Fibroblast of villous mesenchyme (primary cell): ENCODE results near the gene KDM5C. TPM values are rescaled to one million over a fixed set of nuclear protein-coding genes. Genes with fewer than 3 reads are reported as not detected.
"Not testable (repeated sequence)": the region's sequence is repeated elsewhere in the genome, so short reads cannot be mapped to it uniquely, and the experiment has no call there.

Experiments
- DNase-seq: peaks from one replicate; pipeline ENCODE4 v3.0.0-alpha.2; 2010; ENCODE audit warnings: low read depth
- H3K4me3 ChIP-seq: 2 replicates; pipeline ENCODE4 v1.5.1; 2011; ENCODE audit warnings: low read depth, mild to moderate bottlenecking, low read length
- total RNA-seq: library from RNA; depleted of rRNA; stranded (reverse); fragments of >200 nt; gene quantifications from 2 replicates; pipeline ENCODE4 v1.2.3, GENCODE V29; 2012
- TF ChIP-seq, protein P1 (sequence below): IDR thresholded peaks from 2 replicates; pipeline ENCODE4 v1.5.1; 2012; ENCODE audit warnings: low read depth, mild to moderate bottlenecking, low read length; ENCODE audit not compliant: insufficient read depth

KDM5C gene
- total RNA-seq, 1 donor: 149 TPM

DNA sequence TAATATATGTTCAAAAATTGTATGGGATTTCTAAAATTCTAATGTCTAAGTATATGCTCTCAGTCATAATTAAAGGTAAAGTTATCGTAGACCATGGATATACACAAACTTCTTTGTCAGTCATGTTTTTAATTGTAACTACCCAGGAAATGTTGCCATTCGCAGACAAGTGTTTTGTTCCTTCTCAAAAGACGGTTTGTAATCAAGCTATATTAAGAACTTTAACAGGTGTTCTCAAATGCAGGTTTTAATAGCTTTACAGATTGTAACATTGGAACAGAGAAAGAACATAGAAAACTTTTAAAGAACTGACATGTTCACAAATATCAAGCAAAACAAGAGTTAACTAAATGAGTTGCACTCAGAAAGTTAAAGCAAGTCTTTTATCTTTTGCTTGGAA is 58.9 kb downstream of the KDM5C start:
- TF ChIP-seq, protein P1, sequence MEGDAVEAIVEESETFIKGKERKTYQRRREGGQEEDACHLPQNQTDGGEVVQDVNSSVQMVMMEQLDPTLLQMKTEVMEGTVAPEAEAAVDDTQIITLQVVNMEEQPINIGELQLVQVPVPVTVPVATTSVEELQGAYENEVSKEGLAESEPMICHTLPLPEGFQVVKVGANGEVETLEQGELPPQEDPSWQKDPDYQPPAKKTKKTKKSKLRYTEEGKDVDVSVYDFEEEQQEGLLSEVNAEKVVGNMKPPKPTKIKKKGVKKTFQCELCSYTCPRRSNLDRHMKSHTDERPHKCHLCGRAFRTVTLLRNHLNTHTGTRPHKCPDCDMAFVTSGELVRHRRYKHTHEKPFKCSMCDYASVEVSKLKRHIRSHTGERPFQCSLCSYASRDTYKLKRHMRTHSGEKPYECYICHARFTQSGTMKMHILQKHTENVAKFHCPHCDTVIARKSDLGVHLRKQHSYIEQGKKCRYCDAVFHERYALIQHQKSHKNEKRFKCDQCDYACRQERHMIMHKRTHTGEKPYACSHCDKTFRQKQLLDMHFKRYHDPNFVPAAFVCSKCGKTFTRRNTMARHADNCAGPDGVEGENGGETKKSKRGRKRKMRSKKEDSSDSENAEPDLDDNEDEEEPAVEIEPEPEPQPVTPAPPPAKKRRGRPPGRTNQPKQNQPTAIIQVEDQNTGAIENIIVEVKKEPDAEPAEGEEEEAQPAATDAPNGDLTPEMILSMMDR: no peak
- DNase-seq: no peak
- no peak overlapping the region for H3K4me3 ChIP-seq

DNA sequence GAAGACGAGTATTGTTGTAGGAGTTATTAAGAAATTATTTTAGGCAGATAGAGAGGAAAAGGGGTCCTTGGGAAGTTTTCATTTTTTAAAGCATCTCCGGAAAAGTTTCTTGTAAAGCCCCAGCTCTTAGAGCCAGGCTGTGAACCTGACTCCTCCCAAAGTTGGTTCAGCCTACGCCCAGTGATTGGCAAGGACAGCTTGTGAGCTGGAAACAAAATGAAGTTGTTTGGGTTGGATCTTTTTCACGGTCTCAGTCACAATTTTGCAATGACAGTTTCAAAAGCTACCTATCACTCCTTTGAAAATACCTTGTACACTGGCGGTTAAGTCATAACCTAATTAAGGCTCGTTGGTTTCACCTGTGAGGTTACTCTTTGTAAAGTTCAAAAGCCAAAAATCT is 60.4 kb downstream of the KDM5C start:
- not testable (repeated sequence) for H3K4me3 ChIP-seq, DNase-seq

DNA sequence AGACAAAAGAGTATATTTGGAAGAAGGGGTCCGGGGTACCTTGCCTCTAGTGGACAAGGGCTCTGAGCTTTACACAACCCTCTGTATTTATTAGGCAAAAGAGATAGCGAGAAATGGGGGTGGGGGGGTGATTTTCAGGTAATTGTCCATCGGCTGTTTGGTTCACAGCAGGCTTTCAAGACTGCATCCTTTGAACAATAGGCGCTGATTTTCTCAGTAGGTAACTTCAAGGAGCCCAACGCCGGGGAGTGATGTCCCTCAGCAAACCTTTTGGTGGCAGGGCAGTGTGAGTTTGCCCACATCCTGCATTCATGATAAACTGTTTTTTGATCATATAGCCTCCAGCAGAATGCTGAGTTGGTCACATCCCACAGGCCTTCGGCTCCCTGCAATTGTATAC is 61.6 kb downstream of the KDM5C start:
- TF ChIP-seq, protein P1: no peak
- no peak for DNase-seq

DNA sequence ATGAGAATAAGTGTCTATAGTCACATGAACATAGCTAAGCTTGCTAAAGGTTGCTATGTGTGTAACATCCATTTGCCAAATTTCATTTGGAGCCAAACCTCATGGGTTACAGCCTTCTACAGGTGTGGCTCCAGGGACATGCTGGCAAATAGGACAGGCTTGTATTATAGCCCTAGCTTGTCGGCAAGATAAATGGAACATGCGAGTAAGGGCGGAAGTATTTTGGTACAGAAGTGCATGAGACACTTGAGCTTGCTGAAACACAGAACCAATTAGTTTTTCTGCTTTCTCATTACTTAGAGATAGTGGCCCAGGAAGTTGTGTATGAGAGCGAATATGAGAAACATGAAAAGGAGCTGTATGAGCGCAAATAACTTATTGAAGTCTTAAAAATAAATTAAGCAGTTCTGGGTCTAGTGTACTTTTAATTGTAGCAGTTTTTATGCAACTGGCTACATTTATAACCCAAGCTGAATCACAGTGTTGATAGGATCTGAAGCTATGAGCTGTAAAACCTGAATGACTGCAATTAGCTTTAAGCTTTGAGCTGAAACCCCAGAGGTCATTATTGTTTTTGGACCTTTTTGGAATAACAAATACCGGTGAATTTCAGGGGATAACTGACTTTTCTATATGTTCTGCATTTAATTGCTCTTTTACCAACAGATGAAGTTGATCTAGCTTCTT is 64.6 kb downstream of the KDM5C start:
- no peak overlapping the region for H3K4me3 ChIP-seq
- TF ChIP-seq, protein P1: no peak
- DNase-seq: peak; percentile 9

More for the DNA sequence above, 61.6 kb downstream of the KDM5C start:
- no peak overlapping the region for H3K4me3 ChIP-seq

DNA sequence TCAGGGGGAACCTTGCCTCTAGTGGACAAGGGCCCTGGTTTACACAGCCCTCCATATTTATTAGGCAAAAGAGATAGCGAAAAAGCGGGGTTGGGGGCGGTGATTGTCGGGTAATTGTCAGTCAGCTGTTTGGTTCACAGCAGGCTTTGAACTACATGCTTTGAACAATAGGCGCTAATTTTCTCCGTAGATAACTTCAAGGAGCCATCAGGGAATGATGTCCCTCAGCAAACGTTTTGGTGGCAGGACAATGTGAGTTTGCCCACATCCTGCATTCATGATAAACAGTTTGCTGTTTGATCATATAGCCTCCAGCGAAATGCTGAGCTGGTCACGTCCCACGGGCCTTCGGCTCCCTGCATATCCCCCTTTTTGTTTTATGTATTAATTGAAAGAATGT is 65.8 kb downstream of the KDM5C start:
- no peak overlapping the region for H3K4me3 ChIP-seq
- TF ChIP-seq, protein P1: no peak
- DNase-seq: no peak

DNA sequence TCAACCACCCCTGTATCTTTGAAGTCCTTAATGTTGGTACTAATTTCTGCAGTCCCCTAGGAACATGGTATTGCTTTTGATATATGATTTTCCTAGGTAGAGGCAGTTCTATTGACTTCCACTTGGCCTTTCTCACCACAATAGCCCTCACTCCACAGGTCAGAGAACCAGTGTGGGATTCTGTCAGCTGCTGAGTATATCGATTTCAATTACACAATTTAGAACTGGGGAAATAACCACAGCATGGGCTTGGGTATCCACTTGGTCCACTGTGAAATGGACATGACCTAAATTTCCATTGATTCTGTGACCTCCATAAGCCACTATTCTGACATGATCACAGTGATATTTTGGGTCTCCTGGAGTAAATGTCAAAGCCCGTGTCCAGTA is 68.8 kb downstream of the KDM5C start:
- TF ChIP-seq, protein P1: no peak
- no peak for DNase-seq
- no peak overlapping the region for H3K4me3 ChIP-seq

DNA sequence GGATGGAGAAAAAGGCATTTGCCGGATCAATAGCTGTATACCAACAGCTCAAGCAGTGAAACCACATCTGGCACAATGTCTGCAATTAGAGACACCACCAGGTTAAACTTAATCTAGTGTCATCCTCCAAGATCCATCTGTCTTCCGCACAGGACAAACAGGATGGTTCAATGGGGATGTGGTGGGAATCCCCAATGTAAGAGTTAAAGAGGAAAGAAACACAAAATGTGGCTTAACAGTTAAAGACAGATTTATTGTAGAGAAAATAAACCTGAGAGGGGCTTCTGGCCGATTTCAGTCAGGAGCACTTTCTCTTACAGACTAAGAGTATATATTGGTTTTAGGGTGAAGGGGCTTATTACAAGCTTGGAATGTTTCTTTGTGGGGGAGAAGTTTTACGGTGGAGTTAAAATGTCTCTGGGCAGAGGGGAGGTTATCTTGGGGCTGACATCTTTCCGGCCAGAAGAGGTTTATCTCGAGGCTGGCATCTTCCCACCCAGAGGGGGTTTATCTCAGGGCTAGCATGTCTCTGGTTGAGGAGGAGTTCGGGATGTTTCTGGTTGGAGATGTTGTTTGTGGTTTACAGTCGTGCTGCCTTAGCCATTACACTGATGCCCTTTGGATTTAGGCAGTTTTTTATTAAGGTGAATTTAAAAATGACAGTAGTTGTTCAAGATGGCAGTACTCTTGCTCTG is 69.3 kb downstream of the KDM5C start:
- TF ChIP-seq, protein P1: no peak
- H3K4me3 ChIP-seq: no peak overlapping the region
- DNase-seq: no peak
